WTC11 (cell line): Measurements from ENCODE around the gene PAMR1. TPM values are rescaled to one million over a fixed set of nuclear protein-coding genes. Genes with fewer than 3 reads are reported as not detected.

ENCODE experiments used
- ATAC-seq: fragments of 200-7000 bp; cut with Tn5 transposase; 2 replicates; pipeline ENCODE4 v1.10.0; 2021; ENCODE audit warnings: mild to moderate bottlenecking, moderate library complexity
- CTCF ChIA-PET: fragments of 300-600 bp; sonication (Branson Sonifier 250); formaldehyde crosslinking; loops from one replicate; lab custom pipeline; 2021; ENCODE audit warnings: antibody characterized with exemption; lab: Charles Lee
- POLR2A ChIA-PET: fragments of 350-600 bp; sonication (Branson Sonifier 250); formaldehyde crosslinking; loops from one replicate; lab custom pipeline; 2021; ENCODE audit warnings: antibody characterized with exemption; lab: Charles Lee
- DNase-seq: peaks from one replicate; pipeline ENCODE4 v3.0.0; 2021; ENCODE audit warnings: low spot score
- H3K27ac Mint-ChIP-seq: 2 replicates; pipeline ENCODE4 v1.8.0; 2021; ENCODE audit warnings: mixed read lengths
- H3K27me3 Mint-ChIP-seq: 2 replicates; pipeline ENCODE4 v1.8.0; 2021; ENCODE audit warnings: low read depth, mild to moderate bottlenecking, moderate library complexity, mixed read lengths
- H3K36me3 Mint-ChIP-seq: 2 replicates; pipeline ENCODE4 v1.8.0; 2021; ENCODE audit warnings: mixed read lengths
- H3K4me1 Mint-ChIP-seq: 2 replicates; pipeline ENCODE4 v1.8.0; 2022; ENCODE audit warnings: mixed read lengths
- H3K4me3 Mint-ChIP-seq: 2 replicates; pipeline ENCODE4 v1.8.0; 2021; ENCODE audit warnings: mild to moderate bottlenecking, moderate library complexity, mixed read lengths
- H3K9me3 Mint-ChIP-seq: 2 replicates; pipeline ENCODE4 v1.8.0; 2021; ENCODE audit warnings: mixed read lengths
- CBFB ChIP-seq: sonication (generic); formaldehyde crosslinking; IDR thresholded peaks from 2 replicates; pipeline ENCODE4 v1.8.1; 2022; ENCODE audit warnings: mild to moderate bottlenecking, low read depth, missing genetic modification reagents
- CREM ChIP-seq: sonication (generic); formaldehyde crosslinking; IDR thresholded peaks from 2 replicates; pipeline ENCODE4 v1.8.1; 2022; ENCODE audit warnings: mild to moderate bottlenecking, missing genetic modification reagents, moderate library complexity
- FOXJ3 ChIP-seq: sonication (generic); formaldehyde crosslinking; IDR thresholded peaks from 2 replicates; pipeline ENCODE4 v1.9.0; 2021; ENCODE audit warnings: missing genetic modification reagents, mild to moderate bottlenecking, borderline replicate concordance
- FOXK1 ChIP-seq: sonication (generic); formaldehyde crosslinking; IDR thresholded peaks from 2 replicates; pipeline ENCODE4 v1.8.0; 2022; ENCODE audit warnings: mild to moderate bottlenecking, moderate library complexity, missing genetic modification reagents
- KAT7 ChIP-seq: sonication (generic); formaldehyde crosslinking; IDR thresholded peaks from 2 replicates; pipeline ENCODE4 v1.8.1; 2023; ENCODE audit warnings: missing genetic modification reagents, mild to moderate bottlenecking, borderline replicate concordance
- NFATC4 ChIP-seq: fragments of 250-450 bp; sonication (Bioruptor Pico); IDR thresholded peaks from 2 replicates; pipeline ENCODE4 v1.9.0; 2021; ENCODE audit warnings: mild to moderate bottlenecking
- SOX15 ChIP-seq: fragments of 250-450 bp; sonication (Bioruptor Pico); IDR thresholded peaks from 2 replicates; pipeline ENCODE4 v1.9.0; 2021; ENCODE audit warnings: mild to moderate bottlenecking
- ZNF232 ChIP-seq: sonication (generic); formaldehyde crosslinking; IDR thresholded peaks from 2 replicates; pipeline ENCODE4 v1.8.0; 2022; ENCODE audit warnings: mild to moderate bottlenecking, missing genetic modification reagents
- total RNA-seq: library from RNA; stranded (reverse); gene quantifications from 3 replicates; pipeline ENCODE4 v1.2.3, GENCODE V29; 2021
- TF ChIP-seq, protein P1 (sequence below): fragments of 200-600 bp; IDR thresholded peaks from 2 replicates; pipeline ENCODE4 v1.8.0; 2022; ENCODE audit warnings: antibody characterized with exemption
- TF ChIP-seq, protein P2 (sequence below): sonication (generic); formaldehyde crosslinking; IDR thresholded peaks from 2 replicates; pipeline ENCODE4 v1.8.0; 2022; ENCODE audit warnings: missing genetic modification reagents
- TF ChIP-seq, protein P3 (sequence below): sonication (generic); formaldehyde crosslinking; IDR thresholded peaks from 2 replicates; pipeline ENCODE4 v1.8.1; 2022; ENCODE audit warnings: low read depth, mild to moderate bottlenecking, moderate library complexity, missing genetic modification reagents, borderline replicate concordance
- TF ChIP-seq, protein P4 (sequence below): sonication (generic); formaldehyde crosslinking; IDR thresholded peaks from 2 replicates; pipeline ENCODE4 v1.8.0; 2023; ENCODE audit warnings: missing genetic modification reagents
- TF ChIP-seq, protein P5 (sequence below): sonication (generic); formaldehyde crosslinking; IDR thresholded peaks from 2 replicates; pipeline ENCODE4 v1.8.0; 2023; ENCODE audit warnings: mild to moderate bottlenecking, missing genetic modification reagents
- TF ChIP-seq, protein P6 (sequence below): sonication (generic); formaldehyde crosslinking; IDR thresholded peaks from 2 replicates; pipeline ENCODE4 v1.8.1; 2023; ENCODE audit warnings: mild to moderate bottlenecking, missing genetic modification reagents

Gene PAMR1
- total RNA-seq, 1 experiment from 2014 or later, result 3.2 TPM

DNA sequence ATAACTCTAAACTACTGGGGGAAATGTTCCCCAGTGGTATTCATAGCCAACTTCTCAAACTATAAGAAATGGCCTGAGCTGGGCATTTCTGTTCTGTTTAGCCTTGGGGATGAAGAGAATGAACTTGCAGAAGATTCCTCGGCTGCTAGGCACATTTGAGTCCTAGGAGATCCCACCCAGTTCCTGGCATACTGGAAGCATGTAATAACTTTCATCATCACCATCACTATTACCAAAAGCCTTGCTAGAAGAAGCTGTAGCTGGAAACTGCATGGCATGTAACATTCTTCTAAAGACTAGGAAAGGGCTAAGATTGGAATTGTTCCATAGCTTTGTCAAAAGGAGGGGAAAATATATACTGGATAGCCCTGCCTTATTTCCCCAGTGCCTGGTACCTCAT lies 65.9 kb downstream of the PAMR1 start (continued):
- TF ChIP-seq, protein P1, sequence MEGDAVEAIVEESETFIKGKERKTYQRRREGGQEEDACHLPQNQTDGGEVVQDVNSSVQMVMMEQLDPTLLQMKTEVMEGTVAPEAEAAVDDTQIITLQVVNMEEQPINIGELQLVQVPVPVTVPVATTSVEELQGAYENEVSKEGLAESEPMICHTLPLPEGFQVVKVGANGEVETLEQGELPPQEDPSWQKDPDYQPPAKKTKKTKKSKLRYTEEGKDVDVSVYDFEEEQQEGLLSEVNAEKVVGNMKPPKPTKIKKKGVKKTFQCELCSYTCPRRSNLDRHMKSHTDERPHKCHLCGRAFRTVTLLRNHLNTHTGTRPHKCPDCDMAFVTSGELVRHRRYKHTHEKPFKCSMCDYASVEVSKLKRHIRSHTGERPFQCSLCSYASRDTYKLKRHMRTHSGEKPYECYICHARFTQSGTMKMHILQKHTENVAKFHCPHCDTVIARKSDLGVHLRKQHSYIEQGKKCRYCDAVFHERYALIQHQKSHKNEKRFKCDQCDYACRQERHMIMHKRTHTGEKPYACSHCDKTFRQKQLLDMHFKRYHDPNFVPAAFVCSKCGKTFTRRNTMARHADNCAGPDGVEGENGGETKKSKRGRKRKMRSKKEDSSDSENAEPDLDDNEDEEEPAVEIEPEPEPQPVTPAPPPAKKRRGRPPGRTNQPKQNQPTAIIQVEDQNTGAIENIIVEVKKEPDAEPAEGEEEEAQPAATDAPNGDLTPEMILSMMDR, result no peak
- TF ChIP-seq SOX15 (CRISPR knock-in tag), result no peak

DNA sequence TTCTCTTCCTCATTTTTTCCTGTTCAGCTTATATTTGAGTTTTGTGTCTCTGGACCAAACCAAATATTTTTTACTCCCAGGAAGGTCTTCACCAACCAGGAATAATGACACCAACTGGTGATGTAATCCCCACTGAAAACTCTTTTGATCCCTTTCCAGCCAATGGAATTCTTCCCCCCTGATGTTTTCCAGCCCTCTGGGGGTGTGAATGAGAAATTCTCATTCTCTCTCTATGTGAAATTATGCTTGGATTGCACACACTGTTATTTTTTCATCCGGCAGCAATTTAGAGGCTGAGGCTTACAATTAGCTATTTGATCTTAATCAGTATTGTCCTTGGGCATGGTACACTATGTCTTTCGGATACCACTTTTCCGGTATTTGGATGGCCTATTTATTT lies 66.6 kb downstream of the PAMR1 start:
- Mint-ChIP-seq H3K27ac (no peak overlapping the region), H3K27me3 (peaks cover 11% of the 10 kb centered on the region), H3K36me3 (no peaks in the 10 kb centered on the region), H3K9me3 (no peaks in the 10 kb centered on the region), H3K4me1 (peaks cover 6% of the 10 kb centered on the region), H3K4me3 (no peak overlapping the region)
- TF ChIP-seq, protein P2, sequence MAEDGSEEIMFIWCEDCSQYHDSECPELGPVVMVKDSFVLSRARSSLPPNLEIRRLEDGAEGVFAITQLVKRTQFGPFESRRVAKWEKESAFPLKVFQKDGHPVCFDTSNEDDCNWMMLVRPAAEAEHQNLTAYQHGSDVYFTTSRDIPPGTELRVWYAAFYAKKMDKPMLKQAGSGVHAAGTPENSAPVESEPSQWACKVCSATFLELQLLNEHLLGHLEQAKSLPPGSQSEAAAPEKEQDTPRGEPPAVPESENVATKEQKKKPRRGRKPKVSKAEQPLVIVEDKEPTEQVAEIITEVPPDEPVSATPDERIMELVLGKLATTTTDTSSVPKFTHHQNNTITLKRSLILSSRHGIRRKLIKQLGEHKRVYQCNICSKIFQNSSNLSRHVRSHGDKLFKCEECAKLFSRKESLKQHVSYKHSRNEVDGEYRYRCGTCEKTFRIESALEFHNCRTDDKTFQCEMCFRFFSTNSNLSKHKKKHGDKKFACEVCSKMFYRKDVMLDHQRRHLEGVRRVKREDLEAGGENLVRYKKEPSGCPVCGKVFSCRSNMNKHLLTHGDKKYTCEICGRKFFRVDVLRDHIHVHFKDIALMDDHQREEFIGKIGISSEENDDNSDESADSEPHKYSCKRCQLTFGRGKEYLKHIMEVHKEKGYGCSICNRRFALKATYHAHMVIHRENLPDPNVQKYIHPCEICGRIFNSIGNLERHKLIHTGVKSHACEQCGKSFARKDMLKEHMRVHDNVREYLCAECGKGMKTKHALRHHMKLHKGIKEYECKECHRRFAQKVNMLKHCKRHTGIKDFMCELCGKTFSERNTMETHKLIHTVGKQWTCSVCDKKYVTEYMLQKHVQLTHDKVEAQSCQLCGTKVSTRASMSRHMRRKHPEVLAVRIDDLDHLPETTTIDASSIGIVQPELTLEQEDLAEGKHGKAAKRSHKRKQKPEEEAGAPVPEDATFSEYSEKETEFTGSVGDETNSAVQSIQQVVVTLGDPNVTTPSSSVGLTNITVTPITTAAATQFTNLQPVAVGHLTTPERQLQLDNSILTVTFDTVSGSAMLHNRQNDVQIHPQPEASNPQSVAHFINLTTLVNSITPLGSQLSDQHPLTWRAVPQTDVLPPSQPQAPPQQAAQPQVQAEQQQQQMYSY (CRISPR knock-in tag), result no peak
- TF ChIP-seq, protein P3, sequence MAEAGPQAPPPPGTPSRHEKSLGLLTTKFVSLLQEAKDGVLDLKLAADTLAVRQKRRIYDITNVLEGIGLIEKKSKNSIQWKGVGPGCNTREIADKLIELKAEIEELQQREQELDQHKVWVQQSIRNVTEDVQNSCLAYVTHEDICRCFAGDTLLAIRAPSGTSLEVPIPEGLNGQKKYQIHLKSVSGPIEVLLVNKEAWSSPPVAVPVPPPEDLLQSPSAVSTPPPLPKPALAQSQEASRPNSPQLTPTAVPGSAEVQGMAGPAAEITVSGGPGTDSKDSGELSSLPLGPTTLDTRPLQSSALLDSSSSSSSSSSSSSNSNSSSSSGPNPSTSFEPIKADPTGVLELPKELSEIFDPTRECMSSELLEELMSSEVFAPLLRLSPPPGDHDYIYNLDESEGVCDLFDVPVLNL (CRISPR knock-in tag), result no peak
- TF ChIP-seq ZNF232 (CRISPR knock-in tag), result no peak
- TF ChIP-seq, protein P4, sequence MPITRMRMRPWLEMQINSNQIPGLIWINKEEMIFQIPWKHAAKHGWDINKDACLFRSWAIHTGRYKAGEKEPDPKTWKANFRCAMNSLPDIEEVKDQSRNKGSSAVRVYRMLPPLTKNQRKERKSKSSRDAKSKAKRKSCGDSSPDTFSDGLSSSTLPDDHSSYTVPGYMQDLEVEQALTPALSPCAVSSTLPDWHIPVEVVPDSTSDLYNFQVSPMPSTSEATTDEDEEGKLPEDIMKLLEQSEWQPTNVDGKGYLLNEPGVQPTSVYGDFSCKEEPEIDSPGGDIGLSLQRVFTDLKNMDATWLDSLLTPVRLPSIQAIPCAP, result no peak
- TF ChIP-seq, protein P5, sequence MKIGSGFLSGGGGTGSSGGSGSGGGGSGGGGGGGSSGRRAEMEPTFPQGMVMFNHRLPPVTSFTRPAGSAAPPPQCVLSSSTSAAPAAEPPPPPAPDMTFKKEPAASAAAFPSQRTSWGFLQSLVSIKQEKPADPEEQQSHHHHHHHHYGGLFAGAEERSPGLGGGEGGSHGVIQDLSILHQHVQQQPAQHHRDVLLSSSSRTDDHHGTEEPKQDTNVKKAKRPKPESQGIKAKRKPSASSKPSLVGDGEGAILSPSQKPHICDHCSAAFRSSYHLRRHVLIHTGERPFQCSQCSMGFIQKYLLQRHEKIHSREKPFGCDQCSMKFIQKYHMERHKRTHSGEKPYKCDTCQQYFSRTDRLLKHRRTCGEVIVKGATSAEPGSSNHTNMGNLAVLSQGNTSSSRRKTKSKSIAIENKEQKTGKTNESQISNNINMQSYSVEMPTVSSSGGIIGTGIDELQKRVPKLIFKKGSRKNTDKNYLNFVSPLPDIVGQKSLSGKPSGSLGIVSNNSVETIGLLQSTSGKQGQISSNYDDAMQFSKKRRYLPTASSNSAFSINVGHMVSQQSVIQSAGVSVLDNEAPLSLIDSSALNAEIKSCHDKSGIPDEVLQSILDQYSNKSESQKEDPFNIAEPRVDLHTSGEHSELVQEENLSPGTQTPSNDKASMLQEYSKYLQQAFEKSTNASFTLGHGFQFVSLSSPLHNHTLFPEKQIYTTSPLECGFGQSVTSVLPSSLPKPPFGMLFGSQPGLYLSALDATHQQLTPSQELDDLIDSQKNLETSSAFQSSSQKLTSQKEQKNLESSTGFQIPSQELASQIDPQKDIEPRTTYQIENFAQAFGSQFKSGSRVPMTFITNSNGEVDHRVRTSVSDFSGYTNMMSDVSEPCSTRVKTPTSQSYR (CRISPR knock-in tag), result no peak
- POLR2A ChIA-PET, result no interaction called here
- CTCF ChIA-PET, result no interaction called here
- DNase-seq (no peak), ATAC-seq (no peak)

DNA sequence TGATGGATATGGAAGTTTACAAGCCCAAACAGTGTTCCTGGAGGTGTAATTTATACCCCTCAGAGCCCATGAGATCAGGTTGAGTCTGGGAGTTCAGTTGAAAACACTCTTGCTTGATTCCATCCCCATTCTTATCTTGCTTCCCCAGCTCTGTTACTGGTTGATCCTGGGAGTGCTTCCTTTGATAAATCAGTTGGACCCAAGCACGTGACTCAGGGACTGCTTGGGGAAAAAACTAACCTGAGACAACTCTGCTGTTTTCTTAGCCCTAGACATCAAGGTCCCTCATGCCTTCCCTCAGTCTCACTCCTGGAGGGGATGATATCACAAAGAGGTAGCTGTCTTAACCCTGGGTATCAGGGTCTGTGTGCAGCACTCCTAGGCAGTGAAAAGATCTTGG lies 71.1 kb downstream of the PAMR1 start:
- no peak for DNase-seq
- CTCF ChIA-PET, result no interaction called here
- no peak overlapping the region for H3K27ac Mint-ChIP-seq

More for the DNA sequence above, 71.1 kb downstream of the PAMR1 start:
- TF ChIP-seq, protein P6, sequence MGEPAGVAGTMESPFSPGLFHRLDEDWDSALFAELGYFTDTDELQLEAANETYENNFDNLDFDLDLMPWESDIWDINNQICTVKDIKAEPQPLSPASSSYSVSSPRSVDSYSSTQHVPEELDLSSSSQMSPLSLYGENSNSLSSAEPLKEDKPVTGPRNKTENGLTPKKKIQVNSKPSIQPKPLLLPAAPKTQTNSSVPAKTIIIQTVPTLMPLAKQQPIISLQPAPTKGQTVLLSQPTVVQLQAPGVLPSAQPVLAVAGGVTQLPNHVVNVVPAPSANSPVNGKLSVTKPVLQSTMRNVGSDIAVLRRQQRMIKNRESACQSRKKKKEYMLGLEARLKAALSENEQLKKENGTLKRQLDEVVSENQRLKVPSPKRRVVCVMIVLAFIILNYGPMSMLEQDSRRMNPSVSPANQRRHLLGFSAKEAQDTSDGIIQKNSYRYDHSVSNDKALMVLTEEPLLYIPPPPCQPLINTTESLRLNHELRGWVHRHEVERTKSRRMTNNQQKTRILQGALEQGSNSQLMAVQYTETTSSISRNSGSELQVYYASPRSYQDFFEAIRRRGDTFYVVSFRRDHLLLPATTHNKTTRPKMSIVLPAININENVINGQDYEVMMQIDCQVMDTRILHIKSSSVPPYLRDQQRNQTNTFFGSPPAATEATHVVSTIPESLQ, result no peak
- no peak for TF ChIP-seq KAT7
- TF ChIP-seq NFATC4 (CRISPR knock-in tag), result no peak
- TF ChIP-seq FOXJ3, result no peak
- TF ChIP-seq CBFB, result no peak
- no peak for TF ChIP-seq CREM
- no peak for TF ChIP-seq FOXK1 (CRISPR knock-in tag)
- no peak for ATAC-seq
- no peak overlapping the region for H3K4me3 Mint-ChIP-seq
- peaks cover 13% of the 10 kb centered on the region for H3K9me3 Mint-ChIP-seq
- peaks cover 11% of the 10 kb centered on the region; the same call in 1 of the 2 replicates for H3K27me3 Mint-ChIP-seq
- peaks cover 4% of the 10 kb centered on the region for H3K4me1 Mint-ChIP-seq
- no peaks in the 10 kb centered on the region for H3K36me3 Mint-ChIP-seq
- POLR2A ChIA-PET, result no interaction called here
